ENCODE data around the gene FNDC8.

FNDC8 gene

GRCh38 chr17:35084987-35085386 is 36.4 kb upstream of the FNDC8 start:
- peak; percentile 59 for DNase-seq

GRCh38 chr17:35086164-35086563 is 35.3 kb upstream of the FNDC8 start:
- TF ChIP-seq CTCF (IDR thresholded peaks at IDR 0.05; ENCODE audit: low read depth, low read length, missing control alignments): no peak
- no peak for DNase-seq
- no peaks in the 10 kb centered on the region for H3K27me3 ChIP-seq (replicated peaks)
- H3K27ac ChIP-seq: no peak overlapping the region
- no peaks in the 10 kb centered on the region for H3K36me3 ChIP-seq (replicated peaks)
- in situ Hi-C loops (cut with HindIII; ENCODE audit: low pct_ligation_motif_present, low sequenced_read_pairs): no loop called here
- H3K4me3 ChIP-seq (ENCODE audit: low read depth, low read length): no peak overlapping the region

More at GRCh38 chr17:35084987-35085386, 36.4 kb upstream of the FNDC8 start:
- in situ Hi-C loops (cut with HindIII; ENCODE audit: low pct_ligation_motif_present, low sequenced_read_pairs): no loop called here
- no peak overlapping the region for H3K4me3 ChIP-seq (ENCODE audit: low read depth, low read length)
- H3K27ac ChIP-seq: peak overlapping the region; percentile 50
- no peak for TF ChIP-seq CTCF (IDR thresholded peaks at IDR 0.05; ENCODE audit: low read depth, low read length, missing control alignments)
- no peaks in the 10 kb centered on the region for H3K36me3 ChIP-seq (replicated peaks)
- H3K27me3 ChIP-seq (replicated peaks): no peaks in the 10 kb centered on the region

GRCh38 chr17:35086931-35087573 is 34.4 kb upstream of the FNDC8 start:
- in situ Hi-C loops (cut with HindIII; ENCODE audit: low pct_ligation_motif_present, low sequenced_read_pairs): no loop called here
- no peaks in the 10 kb centered on the region for H3K36me3 ChIP-seq (replicated peaks)
- TF ChIP-seq CTCF (IDR thresholded peaks at IDR 0.05; ENCODE audit: low read depth, low read length, missing control alignments): no peak
- no peak overlapping the region for H3K4me3 ChIP-seq (ENCODE audit: low read depth, low read length)
- no peak overlapping the region for H3K27ac ChIP-seq
- no peak for DNase-seq
- no peaks in the 10 kb centered on the region for H3K27me3 ChIP-seq (replicated peaks)

GRCh38 chr17:35087731-35088355 is 33.6 kb upstream of the FNDC8 start:
- no peaks in the 10 kb centered on the region for H3K27me3 ChIP-seq (replicated peaks)
- TF ChIP-seq CTCF (IDR thresholded peaks at IDR 0.05; ENCODE audit: low read depth, low read length, missing control alignments): no peak
- DNase-seq: peak; percentile 25
- in situ Hi-C loops (cut with HindIII; ENCODE audit: low pct_ligation_motif_present, low sequenced_read_pairs): no loop called here
- peak overlapping the region; percentile 69 for H3K27ac ChIP-seq
- peak overlapping the region; percentile 90 for H3K4me3 ChIP-seq (ENCODE audit: low read depth, low read length)
- H3K36me3 ChIP-seq (replicated peaks): no peaks in the 10 kb centered on the region

- H3K27me3 ChIP-seq (replicated peaks): no peaks in the 10 kb centered on the region
- in situ Hi-C loops (cut with HindIII; ENCODE audit: low pct_ligation_motif_present, low sequenced_read_pairs): no loop called here
- H3K4me3 ChIP-seq (ENCODE audit: low read depth, low read length): peak overlapping the region; percentile 90
- peak; percentile 34 for DNase-seq
- TF ChIP-seq CTCF (IDR thresholded peaks at IDR 0.05; ENCODE audit: low read depth, low read length, missing control alignments): peak; percentile 14
- H3K36me3 ChIP-seq (replicated peaks): no peaks in the 10 kb centered on the region
- H3K27ac ChIP-seq: peak overlapping the region; percentile 69
These were observed 33.0 kb upstream of the FNDC8 start for GRCh38 chr17:35088356-35088880.

Measured in brain microvascular endothelial cell (primary cell).